ENCODE results near the gene CNTNAP5. TPM values are rescaled to one million over a fixed set of nuclear protein-coding genes. Genes with fewer than 3 reads are reported as not detected.

CNTNAP5 gene
- total and polyA plus RNA-seq, 2 of the 4 experiments (the other 2 are of a cell fraction), result not detected

GRCh38 chr2:124450481-124450880 is 425.4 kb downstream of the CNTNAP5 start:
- H3K27ac ChIP-seq (ENCODE audit: insufficient read depth, low read length), result no peak overlapping the region

More at GRCh38 chr2:124450481-124450880, 425.4 kb downstream of the CNTNAP5 start:
- Histone ChIP-seq H3K79me1 (ENCODE audit: low read depth in 1 of 2, low read length in 2 of 2) (no peaks in the 10 kb centered on the region), H4K8ac (ENCODE audit: low read depth in 2 of 2, low read length in 2 of 2) (no peak overlapping the region), H3K4me2 (ENCODE audit: low read depth, low read length) (no peak overlapping the region), H4K20me1 (ENCODE audit: insufficient read depth, low read length) (no peaks in the 10 kb centered on the region), H3K9me1 (ENCODE audit: insufficient read depth, low read length) (no peaks in the 10 kb centered on the region), H3K4ac (ENCODE audit: low read depth, low read length) (no peak overlapping the region), H2BK120ac (ENCODE audit: low read depth, low read length) (no peak overlapping the region), H2BK5ac (ENCODE audit: low read depth, low read length, poor library complexity, severe bottlenecking) (no peak overlapping the region), H3K9ac (ENCODE audit: low read depth, low read length) (no peak overlapping the region), H3K4me3 (ENCODE audit: insufficient read depth, low read depth, low read length) (no peak overlapping the region), H3K14ac (replicated peaks; ENCODE audit: low read depth, low read length) (no peak overlapping the region), H3K9me3 (ENCODE audit: control insufficient read depth, insufficient read depth, low read length) (peaks cover 15% of the 10 kb centered on the region), H2AFZ (replicated peaks; ENCODE audit: low read length, poor library complexity) (no peak overlapping the region), H2BK20ac (ENCODE audit: low read depth, low read length) (no peak overlapping the region), H3K36me3 (ENCODE audit: control insufficient read depth, insufficient read depth, low read length) (no peaks in the 10 kb centered on the region), H2BK15ac (ENCODE audit: low read depth, low read length) (no peak overlapping the region), H4K91ac (ENCODE audit: insufficient read depth, low read depth, low read length) (no peak overlapping the region), H3K18ac (ENCODE audit: low read depth, low read length) (no peak overlapping the region), H3K4me1 (ENCODE audit: control insufficient read depth, insufficient read depth, low read length) (no peaks in the 10 kb centered on the region), H3K56ac (ENCODE audit: extremely low read depth, insufficient read depth, low read length) (no peak overlapping the region), H2AK5ac (ENCODE audit: low read depth, low read length) (no peak overlapping the region), H2AK9ac (replicated peaks; ENCODE audit: low read depth, low read length, poor library complexity) (no peak overlapping the region), H4K5ac (ENCODE audit: low read depth, low read length) (no peak overlapping the region), H3K27me3 (ENCODE audit: control insufficient read depth, insufficient read depth, low read length) (no peaks in the 10 kb centered on the region), H3K23ac (ENCODE audit: low read depth, low read length) (no peak overlapping the region)
- BruUV-seq (replicated peaks), result no TSS peak
- in situ Hi-C loops (cut with MboI; ENCODE audit: low sequenced_read_pairs) (no loop called here), dilution Hi-C loops (cut with HindIII; ENCODE audit: low sequenced_read_pairs, unreplicated experiment) (no loop called here), intact Hi-C loops (cut with micrococcal nuclease) (no loop called here)
- POLR2A ChIA-PET (ENCODE audit: unreplicated experiment), result no interaction called here
- ATAC-seq (ENCODE audit: low read depth), result no peak
- no peak for TF ChIP-seq BHLHE40 (IDR thresholded peaks at IDR 0.05; ENCODE audit: low read depth, low read length)
- no peak for TF ChIP-seq USF2 (IDR thresholded peaks at IDR 0.05; ENCODE audit: low read depth, low read length)
- no peak for TF ChIP-seq SMC3 (IDR thresholded peaks at IDR 0.05; ENCODE audit: low read depth, low read length)
- TF ChIP-seq POLR2A (IDR thresholded peaks at IDR 0.05; ENCODE audit: low read depth, low read length), result no peak
- TF ChIP-seq NFE2L2 (IDR thresholded peaks at IDR 0.05; ENCODE audit: low read depth, low read length), result no peak
- TF ChIP-seq CHD1 (IDR thresholded peaks at IDR 0.05; ENCODE audit: low read depth, low read length), result no peak
- WGBS, 2 experiments (ENCODE audit: extremely low coverage in 2 of 2, insufficient read length in 1 of 2), result no CpG with 5 or more reads among the region's 2 CpGs
- DNase-seq, result no peak
- CTCF ChIA-PET, result no interaction called here

Measured in IMR-90 (cell line).